H1 (cell line): ENCODE measurements around the gene FOXB1. TPM values are rescaled to one million over a fixed set of nuclear protein-coding genes. Genes with fewer than 3 reads are reported as not detected.

Experiments
- CTCF ChIA-PET: fragments of 300-600 bp; sonication (Branson Sonifier 250); formaldehyde crosslinking; loops from one replicate; lab custom pipeline; 2021; ENCODE audit not compliant: partially characterized antibody; lab: Charles Lee
- POLR2A ChIA-PET: fragments of 300-600 bp; sonication (Branson Sonifier 250); formaldehyde crosslinking; loops from one replicate; lab custom pipeline; 2021; ENCODE audit warnings: inconsistent platforms; ENCODE audit not compliant: partially characterized antibody; lab: Charles Lee
- DNase-seq, 2 experiments: peaks; one replicate each; pipeline versions ENCODE4 v3.0.0 to v3.0.0-alpha.2; 2010 to 2022; ENCODE audit warnings: low spot score in 2 of 2, low read depth in 1 of 2, mixed read lengths in 1 of 2
- FAIRE-seq: peaks from 2 replicates; lab custom pipeline; 2011; peaks lifted over from hg19 to GRCh38; lab: Jason Lieb, UNC
- H2AFZ ChIP-seq: 2 replicates; pipeline ENCODE4 v1.8.1; 2012; ENCODE audit warnings: low read length, inconsistent platforms
- H2AK5ac ChIP-seq: 2 replicates; pipeline ENCODE4 v1.6.1; 2013; ENCODE audit warnings: low read depth, low read length
- H2BK120ac ChIP-seq: replicated peaks from 2 replicates; pipeline ENCODE3; 2013; ENCODE audit warnings: low read depth, low read length, inconsistent platforms
- H2BK12ac ChIP-seq: 2 replicates; pipeline ENCODE4 v1.6.1; 2013; ENCODE audit warnings: low read depth, low read length
- H2BK15ac ChIP-seq: 2 replicates; pipeline ENCODE4 v1.6.1; 2013; ENCODE audit warnings: low read length
- H2BK20ac ChIP-seq: 2 replicates; pipeline ENCODE4 v1.6.1; 2013; ENCODE audit warnings: low read length
- H2BK5ac ChIP-seq: 2 replicates; pipeline ENCODE4 v1.6.1; 2013; ENCODE audit warnings: low read depth, low read length
- H3K14ac ChIP-seq: 2 replicates; pipeline ENCODE4 v1.6.1; 2013; ENCODE audit warnings: inconsistent platforms; ENCODE audit not compliant: insufficient read length
- H3K18ac ChIP-seq: 2 replicates; pipeline ENCODE4 v1.6.1; 2013; ENCODE audit warnings: low read length; ENCODE audit errors: extremely low read depth
- H3K23ac ChIP-seq: 2 replicates; pipeline ENCODE4 v1.6.1; 2013; ENCODE audit warnings: inconsistent platforms; ENCODE audit not compliant: insufficient read length
- H3K23me2 ChIP-seq: 2 replicates; pipeline ENCODE4 v1.6.1; 2013; ENCODE audit warnings: low read depth, low read length
- H3K27ac ChIP-seq: 2 replicates; pipeline ENCODE4 v1.6.1; 2011; ENCODE audit warnings: low read depth, low read length, inconsistent platforms
- H3K27me3 ChIP-seq, 4 experiments: replicated peaks in 1 of 4; 1 replicate in 1 of 4; 2 replicates in 3 of 4; pipeline versions ENCODE4 v1.6.1 to v1.8.1; 2011 to 2013; ENCODE audit warnings: low read length in 3 of 4, mild to moderate bottlenecking in 3 of 4, inconsistent platforms in 2 of 4, mixed read lengths in 2 of 4, moderate library complexity in 1 of 4; ENCODE audit not compliant: control insufficient read depth in 3 of 4, insufficient read depth in 3 of 4; ENCODE audit errors: extremely low read depth in 1 of 4
- H3K36me3 ChIP-seq, 4 experiments: 2 replicates each; pipeline versions ENCODE4 v1.6.1 to v1.8.1; 2011 to 2013; ENCODE audit warnings: mild to moderate bottlenecking in 4 of 4, low read length in 3 of 4, moderate library complexity in 2 of 4, control low read depth in 1 of 4, inconsistent platforms in 1 of 4; ENCODE audit not compliant: insufficient read depth in 4 of 4, control insufficient read depth in 2 of 4
- H3K4ac ChIP-seq: replicated peaks from 2 replicates; pipeline ENCODE3; 2013; ENCODE audit warnings: low read length, low read depth, mixed read lengths, inconsistent platforms; ENCODE audit not compliant: insufficient read length
- H3K4me1 ChIP-seq, 4 experiments: replicated peaks in 1 of 4; 1 replicate in 1 of 4; 2 replicates in 3 of 4; pipeline versions ENCODE4 v1.6.1 to v1.8.1; 2011 to 2013; ENCODE audit warnings: low read length in 3 of 4, inconsistent platforms in 2 of 4, mixed read lengths in 1 of 4; ENCODE audit not compliant: insufficient read depth in 4 of 4, control insufficient read depth in 3 of 4
- H3K4me2 ChIP-seq, 2 experiments: 2 replicates each; pipeline versions ENCODE4 v1.6.1 to v1.8.1; 2011 to 2013; ENCODE audit warnings: low read depth in 2 of 2, low read length in 2 of 2, control low read depth in 1 of 2, inconsistent platforms in 1 of 2, mild to moderate bottlenecking in 1 of 2; ENCODE audit not compliant: insufficient read depth in 1 of 2
- H3K4me3 ChIP-seq, 4 experiments: fragments of 200-600, 300-600 bp in 1 of 4; sonication (generic), shearing (Covaris generic), sonication (Bioruptor Twin) in 1 of 4; 2 replicates each; pipeline versions ENCODE4 v1.5.1 to v1.8.1; 2011 to 2016; ENCODE audit warnings: low read length in 4 of 4, low read depth in 3 of 4, control low read depth in 2 of 4, inconsistent platforms in 2 of 4, mild to moderate bottlenecking in 2 of 4, mixed read lengths in 1 of 4, moderate library complexity in 1 of 4; ENCODE audit not compliant: insufficient read depth in 2 of 4; ENCODE audit errors: extremely low read depth in 1 of 4
- H3K56ac ChIP-seq: replicated peaks from 2 replicates; pipeline ENCODE3; 2013; ENCODE audit warnings: low read depth, mild to moderate bottlenecking, mixed read lengths, low read length, inconsistent platforms; ENCODE audit not compliant: insufficient read length
- H3K79me1 ChIP-seq: 2 replicates; pipeline ENCODE4 v1.6.1; 2013; ENCODE audit warnings: low read depth, low read length, control low read depth
- H3K79me2 ChIP-seq, 2 experiments: 2 replicates each; pipeline versions ENCODE4 v1.6.1 to v1.8.1; 2012 to 2013; ENCODE audit warnings: low read length in 2 of 2, mild to moderate bottlenecking in 2 of 2, inconsistent platforms in 1 of 2; ENCODE audit not compliant: insufficient read depth in 2 of 2, control insufficient read depth in 1 of 2
- H3K9ac ChIP-seq, 4 experiments: replicated peaks in 1 of 4; 1 replicate in 1 of 4; 2 replicates in 3 of 4; pipeline versions ENCODE4 v1.6.1 to v1.8.1; 2011 to 2013; ENCODE audit warnings: low read depth in 3 of 4, low read length in 3 of 4, control low read depth in 2 of 4, mild to moderate bottlenecking in 2 of 4, moderate library complexity in 2 of 4, inconsistent platforms in 1 of 4; ENCODE audit errors: extremely low read depth in 1 of 4
- H3K9me3 ChIP-seq, 2 experiments: 2 replicates each; pipeline versions ENCODE4 v1.6.1 to v1.8.1; 2012 to 2013; ENCODE audit warnings: mild to moderate bottlenecking in 2 of 2, moderate library complexity in 2 of 2, control low read depth in 1 of 2, inconsistent platforms in 1 of 2, low read depth in 1 of 2, low read length in 1 of 2, mixed read lengths in 1 of 2; ENCODE audit not compliant: insufficient read depth in 2 of 2
- H4K20me1 ChIP-seq, 2 experiments: replicated peaks in 1 of 2; 2 replicates each; pipeline versions ENCODE3 to v1.8.1; 2011 to 2013; ENCODE audit warnings: inconsistent platforms in 2 of 2, low read length in 2 of 2, mild to moderate bottlenecking in 1 of 2; ENCODE audit not compliant: insufficient read depth in 2 of 2, control insufficient read depth in 1 of 2
- H4K5ac ChIP-seq: 2 replicates; pipeline ENCODE4 v1.6.1; 2013; ENCODE audit warnings: low read length, low read depth, mixed read lengths, inconsistent platforms; ENCODE audit not compliant: insufficient read length
- H4K8ac ChIP-seq: 2 replicates; pipeline ENCODE4 v1.8.0; 2013; ENCODE audit warnings: mild to moderate bottlenecking, moderate library complexity, low read length, inconsistent platforms; ENCODE audit not compliant: insufficient read depth; ENCODE audit errors: extremely low read depth
- H4K91ac ChIP-seq: replicated peaks from 2 replicates; pipeline ENCODE3; 2013; ENCODE audit warnings: low read length, mixed read lengths, inconsistent platforms; ENCODE audit not compliant: insufficient read length
- KDM5A ChIP-seq: fragments of 200-600 bp; IDR thresholded peaks from 2 replicates; pipeline ENCODE4 v1.7.1; 2012; ENCODE audit warnings: mild to moderate bottlenecking, low read length, inconsistent platforms, mixed read lengths
- POLR2A ChIP-seq, 2 experiments: IDR thresholded peaks; 1 replicate in 1 of 2; 2 replicates in 1 of 2; pipeline ENCODE4 v1.6.1; 2011; ENCODE audit warnings: low read depth in 2 of 2, low read length in 2 of 2, mild to moderate bottlenecking in 2 of 2; ENCODE audit errors: control extremely low read depth in 1 of 2
- RAD21 ChIP-seq, 2 experiments: IDR thresholded peaks in 1 of 2; conservative IDR thresholded peaks in 1 of 2; 2 replicates each; pipeline ENCODE4 v1.6.1; 2011; ENCODE audit warnings: low read depth in 2 of 2, low read length in 2 of 2, improper control_type of control experiment in 1 of 2, inconsistent platforms in 1 of 2, mild to moderate bottlenecking in 1 of 2, moderate library complexity in 1 of 2
- SIRT6 ChIP-seq: IDR thresholded peaks from one replicate; pipeline ENCODE4 v1.7.1; 2012; ENCODE audit warnings: low read length, inconsistent platforms
- polyA plus RNA-seq, 7 experiments: library from polyadenylated mRNA; depleted of rRNA in 3 of 7; stranded (reverse) in 5 of 7; unstranded in 2 of 7; fragments of >200 nt in 5 of 7; fragments of 200-250 nt in 2 of 7; gene quantifications; 1 replicate in 5 of 7; 2 replicates in 1 of 7; 4 replicates in 1 of 7; pipeline versions ENCODE4 v1.2.1 to v1.2.3, GENCODE V29; 2011 to 2013; ENCODE audit warnings: missing spikeins in 2 of 7, mixed read lengths in 2 of 7
- total RNA-seq: library from RNA; stranded (reverse); fragmentation: NEBNext Ultra II Directional; extraction: Animal tissue kit (Norgen Biotek cat#: 25700); gene quantifications from 2 replicates; pipeline ENCODE4 v1.2.1, GENCODE V29; 2021

FOXB1 gene
- total and polyA plus RNA-seq, 2 of the 8 experiments (the other 6 are each of a cell fraction or from before 2014, with no cell fraction given): 0.92 to 1.5 TPM

DNA sequence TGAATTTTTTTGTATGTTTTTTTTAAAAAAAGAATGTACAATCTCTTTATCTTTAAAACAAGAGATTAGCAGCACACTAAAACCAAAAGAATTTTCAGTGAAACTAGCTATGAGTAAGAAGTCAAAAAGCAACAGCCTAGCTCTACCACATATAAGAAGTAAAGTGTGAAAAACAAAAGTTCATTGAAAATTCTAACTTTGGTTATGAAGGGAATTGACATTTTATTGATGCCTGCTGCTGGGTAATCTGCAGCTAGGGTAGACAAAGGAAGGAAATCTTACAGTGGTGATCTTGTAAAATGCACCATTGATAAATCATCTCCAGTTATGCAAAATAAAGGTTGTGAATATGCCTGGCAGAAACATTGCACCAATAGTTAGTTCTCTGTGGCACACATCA is 37.8 kb upstream of the FOXB1 start:
- Histone ChIP-seq H2BK15ac (no peak overlapping the region), H4K91ac (no peak overlapping the region), H2BK120ac (no peak overlapping the region), H4K5ac (no peak overlapping the region), H3K79me1 (no peaks in the 10 kb centered on the region), H3K4me1 (no peaks in the 10 kb centered on the region), H3K23me2 (no peaks in the 10 kb centered on the region), H2AFZ (no peak overlapping the region), H3K4me3 (no peak overlapping the region), H3K14ac (no peak overlapping the region), H4K20me1 (no peaks in the 10 kb centered on the region), H3K9ac (no peak overlapping the region), H3K4me2 (no peak overlapping the region), H3K23ac (no peak overlapping the region), H3K79me2 (no peaks in the 10 kb centered on the region), H3K36me3 (no peaks in the 10 kb centered on the region), H2AK5ac (no peak overlapping the region), H3K9me3 (peaks cover 0 to 2% of the 10 kb centered on the region in 2 experiments; a peak in 1 of 4 replicates), H3K27ac (no peak overlapping the region), H4K8ac (no peak overlapping the region), H3K27me3 (no peaks in the 10 kb centered on the region)
- POLR2A ChIA-PET: no interaction called here
- TF ChIP-seq POLR2A (IDR thresholded peaks at IDR 0.05; ENCODE audit: control extremely low read depth in 1 of 2, low read depth in 2 of 2, low read length in 2 of 2) (no peak), KDM5A (no peak), RAD21 (IDR thresholded peaks at IDR 0.05 in 1 of 2, conservative IDR thresholded peaks at IDR 0.05 in 1 of 2; ENCODE audit: low read depth in 2 of 2, low read length in 2 of 2) (no peak), SIRT6 (no peak)
- TF ChIP-seq, all 59 proteins: peak for 0
- no peak overlapping the region for H3K56ac ChIP-seq
- CTCF ChIA-PET: interaction anchor here (0.7 to 2.5 kb wide), 3 partner anchors 49 to 161 kb away, joined by 3 to 5 read pairs (median 5); no protein-coding TSS in a partner anchor
- H3K4ac ChIP-seq: no peak overlapping the region
- no peak overlapping the region for H3K18ac ChIP-seq
- no peak overlapping the region for H2BK20ac ChIP-seq
- H2BK5ac ChIP-seq: no peak overlapping the region
- FAIRE-seq (no peak), DNase-seq (no peak)
- H2BK12ac ChIP-seq: no peak overlapping the region
